ENCODE measurements around the gene DUT. TPM values are rescaled to one million over a fixed set of nuclear protein-coding genes. Genes with fewer than 3 reads are reported as not detected.

The DUT gene
- total RNA-seq, 1 experiment from 2014 or later = 85.2 TPM

- no peak overlapping the region for H3K27ac ChIP-seq (ENCODE audit: low read length)
- TF ChIP-seq CTCF (conservative IDR thresholded peaks at IDR 0.05; ENCODE audit: low read depth, low read length) = no peak
- no peaks in the 10 kb centered on the region for H4K20me1 ChIP-seq (ENCODE audit: low read length)
- no peaks in the 10 kb centered on the region for H3K79me2 ChIP-seq (ENCODE audit: low read length)
- no peak overlapping the region for H3K4me3 ChIP-seq (ENCODE audit: low read length)
- H3K9me2 ChIP-seq (replicated peaks; ENCODE audit: low read length) = no peaks in the 10 kb centered on the region
- no peaks in the 10 kb centered on the region for H3K27me3 ChIP-seq (ENCODE audit: low read length)
- no peak overlapping the region for H2AFZ ChIP-seq (ENCODE audit: low read length)
- peaks cover 12% of the 10 kb centered on the region for H3K4me1 ChIP-seq (ENCODE audit: insufficient read depth, low read length)
- intact Hi-C loops (cut with micrococcal nuclease) = no loop called here
- POLR2A ChIA-PET (ENCODE audit: unreplicated experiment) = no interaction called here
- H3K9me3 ChIP-seq (ENCODE audit: low read length) = no peaks in the 10 kb centered on the region
- no peaks in the 10 kb centered on the region for H3K36me3 ChIP-seq (ENCODE audit: low read depth, low read length)
- BruUV-seq (replicated peaks) = no TSS peak
- CTCF ChIA-PET = no interaction called here
- ATAC-seq (no peak), DNase-seq (no peak)
- H3F3A ChIP-seq (ENCODE audit: low read length, unreplicated experiment) = no peaks in the 10 kb centered on the region
- H3K9ac ChIP-seq (ENCODE audit: low read length) = no peak overlapping the region
- H3K4me2 ChIP-seq (ENCODE audit: low read length) = no peak overlapping the region
Measured at GRCh38 chr15:48392356-48392755, 61.1 kb downstream of the DUT start.

Other genes starting within 250 kb of the DUT start
- gene SLC24A5, start 210.4 kb upstream of the DUT start, total RNA-seq (2014; rRNA removed) = not detected in 2 replicates
- 7.0 and 18.8 TPM in 2 replicates for gene MYEF2, start 153.1 kb upstream of the DUT start, total RNA-seq (2014; rRNA removed)
- not detected in 2 replicates for gene CTXN2, start 139.8 kb upstream of the DUT start, total RNA-seq (2014; rRNA removed)
- gene SLC12A1, start 125.1 kb upstream of the DUT start, total RNA-seq (2014; rRNA removed) = not detected in 2 replicates